SJSA1 (cell line): ENCODE results near the gene MBP. TPM values are rescaled to one million over a fixed set of nuclear protein-coding genes. Genes with fewer than 3 reads are reported as not detected.

Source experiments
- DNase-seq, 2 experiments: peaks; one replicate each; pipeline ENCODE4 v3.0.0-alpha.2; 2015 to 2020; ENCODE audit warnings: low spot score in 2 of 2, low read depth in 1 of 2
- H3K27ac ChIP-seq: fragments of 250-450 bp; sonication (Bioruptor Pico); 2 replicates; pipeline ENCODE4 v1.5.1; 2020; ENCODE audit warnings: mild to moderate bottlenecking, moderate library complexity
- H3K27me3 ChIP-seq: fragments of 250-450 bp; sonication (Bioruptor Pico); replicated peaks from 2 replicates; pipeline ENCODE4 v1.5.1; 2020; ENCODE audit warnings: mild to moderate bottlenecking, moderate library complexity
- H3K36me3 ChIP-seq: fragments of 250-450 bp; sonication (Bioruptor Pico); 2 replicates; pipeline ENCODE4 v1.5.1; 2020; ENCODE audit warnings: mild to moderate bottlenecking
- H3K4me1 ChIP-seq: fragments of 250-450 bp; sonication (Bioruptor Pico); replicated peaks from 2 replicates; pipeline ENCODE4 v1.6.1; 2021; ENCODE audit warnings: mild to moderate bottlenecking
- H3K4me3 ChIP-seq: fragments of 250-450 bp; sonication (Bioruptor Pico); 2 replicates; pipeline ENCODE4 v1.5.1; 2020; ENCODE audit warnings: mild to moderate bottlenecking
- H3K9me3 ChIP-seq: fragments of 250-450 bp; sonication (Bioruptor Pico); replicated peaks from 2 replicates; pipeline ENCODE4 v1.5.1; 2020; ENCODE audit warnings: mild to moderate bottlenecking
- total RNA-seq: library from RNA; depleted of rRNA; stranded (reverse); fragments of >200 nt; shearing (Covaris generic); gene quantifications from 2 replicates; pipeline ENCODE4 v1.2.3, GENCODE V29; 2014

Gene MBP
- total RNA-seq, 1 experiment from 2014 or later = not detected

DNA sequence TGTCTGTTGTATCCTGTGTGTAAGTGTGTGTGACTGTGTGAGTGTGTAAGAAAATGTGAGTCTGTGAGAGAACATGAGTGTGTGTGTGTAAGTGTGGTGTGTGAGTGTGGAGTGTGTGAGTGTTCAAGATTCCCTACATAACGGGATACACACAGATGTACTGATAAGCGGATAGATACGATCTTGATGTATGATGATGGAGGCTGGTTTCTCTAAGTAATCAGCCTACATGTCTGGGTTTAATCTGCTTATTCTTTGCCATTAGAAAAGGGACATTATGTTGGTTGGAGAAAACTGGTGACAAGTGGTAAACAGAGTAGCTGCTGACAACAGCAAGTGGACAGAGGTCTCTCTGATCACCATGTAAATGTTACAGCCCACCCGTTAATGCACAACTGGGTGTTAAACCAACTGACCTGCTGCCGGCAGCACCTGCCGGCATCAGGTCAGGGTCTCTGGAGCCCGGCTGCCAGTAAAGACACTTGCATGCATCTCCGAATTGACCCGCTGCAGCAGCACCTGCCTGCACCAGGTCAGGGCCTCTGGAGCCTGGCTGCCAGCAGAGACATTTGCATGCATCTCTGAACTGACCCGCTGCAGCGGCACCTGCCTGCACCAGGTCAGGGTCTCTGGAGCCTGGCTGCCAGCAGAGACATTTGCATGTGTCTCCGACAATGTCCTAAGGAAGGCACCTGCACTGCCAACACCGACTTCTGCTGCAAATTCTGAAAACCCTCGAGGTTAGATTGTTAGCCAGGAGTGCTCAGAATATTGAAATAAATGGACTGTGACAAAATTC is 87.5 kb downstream of the MBP start:
- Histone ChIP-seq H3K36me3 (no peaks in the 10 kb centered on the region), H3K9me3 (no peaks in the 10 kb centered on the region), H3K27ac (no peak overlapping the region), H3K27me3 (no peaks in the 10 kb centered on the region), H3K4me3 (no peak overlapping the region), H3K4me1 (no peaks in the 10 kb centered on the region)
- no peak for DNase-seq

DNA sequence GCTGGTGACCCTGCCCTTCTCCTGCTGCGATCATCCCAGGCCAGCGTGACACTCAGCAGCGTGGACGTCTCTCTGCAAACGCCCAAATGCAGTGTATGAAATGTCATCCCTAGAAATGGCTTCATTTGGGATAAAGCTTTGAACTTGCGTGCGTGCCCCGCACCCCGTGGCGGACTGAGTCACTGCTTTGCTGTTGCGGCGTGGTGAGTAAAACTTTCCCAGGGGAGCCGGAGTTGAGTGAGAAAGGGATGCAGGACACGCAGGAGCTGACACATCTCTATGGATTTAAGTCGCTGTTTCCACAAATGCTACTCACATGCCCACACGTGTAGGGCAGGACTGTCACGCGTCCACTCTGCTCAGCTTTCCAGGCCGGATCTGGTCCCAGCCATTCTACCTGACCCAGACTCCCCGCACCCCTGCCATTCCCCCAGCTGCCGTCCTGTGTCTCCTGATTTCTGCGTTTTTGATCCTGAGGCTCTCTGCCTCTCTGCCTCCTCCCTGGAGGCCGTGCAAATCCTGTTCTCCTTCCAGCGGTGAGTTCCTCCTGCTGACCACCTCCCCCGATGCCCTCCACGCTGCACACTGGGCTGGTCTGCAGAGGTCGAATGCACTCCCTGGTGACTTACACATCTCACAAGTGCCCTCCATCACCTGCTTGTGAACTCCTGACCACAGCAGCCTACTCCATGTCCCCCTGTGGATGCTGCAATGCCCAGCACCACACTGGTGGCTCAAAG is 88.9 kb downstream of the MBP start:
- Histone ChIP-seq H3K4me3 (no peak overlapping the region), H3K9me3 (no peaks in the 10 kb centered on the region), H3K4me1 (no peaks in the 10 kb centered on the region), H3K27me3 (no peaks in the 10 kb centered on the region), H3K36me3 (no peaks in the 10 kb centered on the region), H3K27ac (no peak overlapping the region)
- no peak for DNase-seq

DNA sequence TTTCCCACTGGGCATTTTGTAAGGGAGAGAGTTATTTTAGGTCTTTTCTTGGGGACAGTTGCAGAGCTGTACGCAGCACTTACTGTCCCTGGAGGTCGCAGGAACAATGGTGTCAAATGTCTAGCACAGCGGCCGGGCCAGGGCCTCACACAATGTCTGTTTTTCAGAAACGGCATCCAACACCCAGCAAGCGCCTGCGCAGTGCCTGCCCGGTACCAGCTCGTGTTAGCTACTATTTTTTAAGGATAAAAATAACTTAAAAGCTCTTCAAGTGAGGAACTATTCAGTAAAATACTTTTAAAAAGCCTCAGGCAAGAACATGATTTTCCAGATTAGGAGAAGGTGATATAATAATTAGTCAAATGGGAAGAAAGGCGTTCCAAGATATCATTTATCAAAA is 90.0 kb downstream of the MBP start:
- no peak for DNase-seq
- Histone ChIP-seq H3K9me3 (no peaks in the 10 kb centered on the region), H3K4me3 (no peak overlapping the region), H3K27me3 (no peaks in the 10 kb centered on the region), H3K27ac (no peak overlapping the region), H3K36me3 (no peaks in the 10 kb centered on the region), H3K4me1 (no peaks in the 10 kb centered on the region)

DNA sequence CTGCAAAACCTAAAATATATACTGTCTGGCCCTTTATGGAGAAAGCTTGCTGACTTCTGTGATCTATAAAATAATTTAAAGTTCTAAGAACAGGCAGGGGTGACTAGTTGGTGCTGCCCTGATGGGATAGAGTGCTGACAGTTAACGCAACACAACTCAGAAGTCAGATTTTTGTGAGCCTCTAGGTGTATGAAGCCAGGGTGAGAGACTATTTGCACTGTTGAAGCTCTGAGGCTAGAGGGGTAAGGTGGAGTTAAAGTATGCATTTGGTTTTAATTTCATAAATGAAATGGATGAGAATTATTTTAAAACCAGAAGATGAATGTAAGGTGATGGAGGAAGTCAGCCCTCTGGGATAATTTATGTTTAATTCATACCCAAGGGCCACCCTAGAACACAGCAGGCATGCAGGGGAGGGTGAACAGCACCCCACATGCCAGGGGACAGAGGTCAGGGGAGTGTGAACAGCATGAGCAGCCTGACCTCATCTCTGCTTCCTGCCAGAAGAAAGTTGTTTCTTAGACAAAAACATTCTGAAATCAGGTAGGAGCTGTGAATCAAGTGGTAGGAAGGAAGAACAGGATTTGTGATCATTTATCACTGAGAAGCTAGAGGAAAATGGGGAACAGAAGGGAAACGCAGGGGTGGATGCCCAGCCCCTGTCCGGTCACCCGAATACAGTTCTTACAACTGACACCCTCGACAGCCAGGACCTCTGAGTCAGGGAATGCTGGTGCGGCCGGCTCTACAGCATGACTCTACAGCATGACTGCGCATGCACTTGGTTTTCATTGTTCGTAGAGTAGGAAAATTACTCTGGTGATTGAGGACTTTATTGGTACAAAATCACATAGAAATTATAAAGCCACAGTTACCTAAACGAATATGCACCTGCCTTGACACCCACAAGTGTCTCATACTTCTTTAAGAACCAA is 93.1 kb downstream of the MBP start:
- no peaks in the 10 kb centered on the region for H3K9me3 ChIP-seq
- no peak overlapping the region for H3K27ac ChIP-seq
- H3K4me3 ChIP-seq = no peak overlapping the region
- H3K4me1 ChIP-seq = no peaks in the 10 kb centered on the region
- no peaks in the 10 kb centered on the region for H3K36me3 ChIP-seq
- no peaks in the 10 kb centered on the region for H3K27me3 ChIP-seq
- no peak for DNase-seq

DNA sequence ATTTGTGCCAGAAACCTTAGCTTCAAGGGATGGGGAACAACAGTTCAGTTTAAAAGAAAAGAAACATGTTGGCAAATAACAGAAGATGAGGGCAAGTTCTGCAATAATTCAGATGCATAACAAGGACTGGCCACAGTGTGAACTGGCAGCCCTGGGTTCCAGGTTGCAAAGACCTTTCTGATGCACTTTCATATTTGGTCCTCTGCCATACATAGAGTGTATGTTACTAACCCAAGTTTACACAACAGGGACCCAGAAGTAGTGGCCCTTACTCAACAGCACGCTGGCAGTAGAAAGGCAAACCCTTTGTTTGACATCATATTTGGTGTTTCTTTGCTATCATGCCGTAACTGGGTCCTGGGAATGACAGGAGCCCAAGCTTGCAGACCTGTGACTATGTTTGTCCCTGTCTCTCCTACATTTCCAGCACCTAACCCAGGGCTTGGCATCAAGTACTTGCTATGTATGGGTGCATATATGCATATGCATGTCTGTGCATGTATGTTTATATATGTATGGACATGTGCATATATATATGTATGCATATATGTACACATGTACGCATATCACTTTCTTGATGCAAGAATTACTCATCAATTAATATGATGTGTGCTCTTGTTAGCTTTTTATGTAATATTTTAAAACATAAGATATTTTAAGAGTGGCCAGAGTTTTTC is 94.3 kb downstream of the MBP start:
- Histone ChIP-seq H3K9me3 (no peaks in the 10 kb centered on the region), H3K27ac (no peak overlapping the region), H3K36me3 (no peaks in the 10 kb centered on the region), H3K4me1 (no peaks in the 10 kb centered on the region), H3K27me3 (no peaks in the 10 kb centered on the region), H3K4me3 (no peak overlapping the region)
- DNase-seq = no peak

DNA sequence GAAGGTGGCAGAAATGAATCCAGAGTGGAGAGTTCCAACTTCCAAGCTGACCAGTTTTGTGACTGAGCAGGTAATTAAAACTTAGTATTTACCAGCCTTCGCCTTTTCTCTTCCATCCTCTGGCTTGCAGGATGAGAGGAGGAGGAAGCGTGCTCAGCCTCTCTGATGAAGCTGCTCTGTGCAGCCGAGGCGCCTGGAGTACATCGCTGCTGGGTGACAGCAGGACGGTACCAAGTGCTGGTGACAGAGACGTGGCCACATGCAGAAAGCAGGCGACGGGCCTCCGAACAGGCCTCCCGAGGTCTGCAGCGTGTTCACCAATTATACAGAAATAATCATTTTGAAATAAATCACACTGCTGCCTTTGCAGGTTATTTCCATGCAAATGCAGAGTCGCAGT is 95.0 kb downstream of the MBP start:
- Histone ChIP-seq H3K4me1 (no peaks in the 10 kb centered on the region), H3K4me3 (no peak overlapping the region), H3K9me3 (no peaks in the 10 kb centered on the region), H3K27ac (no peak overlapping the region), H3K36me3 (no peaks in the 10 kb centered on the region), H3K27me3 (no peaks in the 10 kb centered on the region)
- no peak for DNase-seq

DNA sequence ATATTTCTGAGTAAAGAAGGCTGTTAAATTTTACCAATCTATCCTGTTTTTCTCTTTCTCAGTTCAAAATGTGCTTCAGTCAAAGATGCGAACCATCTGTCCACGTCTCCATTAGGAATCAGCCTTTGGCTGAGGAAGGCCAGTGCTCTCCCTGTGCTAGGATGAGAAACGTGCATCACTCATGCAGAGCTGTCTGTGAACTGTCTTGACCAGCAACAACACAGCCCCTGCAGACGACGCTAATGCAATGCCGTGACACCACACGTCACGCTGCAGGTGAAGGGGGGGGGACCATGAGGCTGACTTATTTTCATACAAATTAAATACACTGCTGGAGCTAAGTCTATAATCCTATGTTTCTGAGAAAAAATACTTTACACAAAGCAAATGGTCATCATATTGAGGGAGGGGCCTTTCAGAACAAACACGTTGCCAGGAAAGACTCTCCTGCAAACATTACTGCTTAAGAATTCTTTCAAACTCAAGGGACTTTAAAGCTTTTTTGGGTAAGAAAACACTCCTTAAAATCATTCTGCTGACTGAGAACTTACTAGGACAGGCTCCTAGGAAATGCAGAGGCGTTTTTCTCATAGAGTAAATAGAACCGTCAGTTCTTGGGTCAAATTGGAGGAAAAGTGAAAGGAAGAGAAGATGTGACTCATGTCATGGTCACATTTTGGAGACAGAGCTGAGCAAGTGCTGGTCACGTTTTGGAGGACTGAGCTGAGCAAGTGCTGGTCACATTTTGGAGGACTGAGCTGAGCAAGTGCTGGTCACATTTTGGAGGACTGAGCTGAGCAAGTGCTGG is 97.0 kb downstream of the MBP start:
- DNase-seq = no peak
- Histone ChIP-seq H3K4me1 (no peaks in the 10 kb centered on the region), H3K27me3 (no peaks in the 10 kb centered on the region)

DNA sequence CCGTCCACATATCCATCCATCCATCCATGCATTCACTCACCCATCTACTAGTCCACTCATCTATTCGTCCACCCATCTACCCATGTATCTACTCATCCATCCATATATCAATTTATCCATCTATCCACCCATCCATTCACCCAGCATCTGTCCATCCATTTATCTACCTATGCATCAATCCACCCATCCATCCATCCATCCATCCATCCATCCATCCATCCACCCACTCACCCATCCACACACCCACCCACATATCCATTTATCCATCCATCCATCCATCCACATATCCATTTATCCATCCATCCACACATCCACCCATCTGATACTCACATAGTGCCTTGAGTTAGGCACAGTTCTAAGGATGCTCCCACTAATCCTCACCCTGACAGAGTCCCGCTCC is 99.0 kb downstream of the MBP start:
- no peak overlapping the region for H3K27ac ChIP-seq
- H3K4me1 ChIP-seq = no peaks in the 10 kb centered on the region
- H3K27me3 ChIP-seq = no peaks in the 10 kb centered on the region
- H3K4me3 ChIP-seq = no peak overlapping the region
- DNase-seq = no peak
- no peaks in the 10 kb centered on the region for H3K36me3 ChIP-seq
- no peaks in the 10 kb centered on the region for H3K9me3 ChIP-seq

More for the DNA sequence above, 97.0 kb downstream of the MBP start:
- H3K27ac ChIP-seq = no peak overlapping the region
- no peaks in the 10 kb centered on the region for H3K9me3 ChIP-seq
- H3K4me3 ChIP-seq = no peak overlapping the region
- H3K36me3 ChIP-seq = no peaks in the 10 kb centered on the region

DNA sequence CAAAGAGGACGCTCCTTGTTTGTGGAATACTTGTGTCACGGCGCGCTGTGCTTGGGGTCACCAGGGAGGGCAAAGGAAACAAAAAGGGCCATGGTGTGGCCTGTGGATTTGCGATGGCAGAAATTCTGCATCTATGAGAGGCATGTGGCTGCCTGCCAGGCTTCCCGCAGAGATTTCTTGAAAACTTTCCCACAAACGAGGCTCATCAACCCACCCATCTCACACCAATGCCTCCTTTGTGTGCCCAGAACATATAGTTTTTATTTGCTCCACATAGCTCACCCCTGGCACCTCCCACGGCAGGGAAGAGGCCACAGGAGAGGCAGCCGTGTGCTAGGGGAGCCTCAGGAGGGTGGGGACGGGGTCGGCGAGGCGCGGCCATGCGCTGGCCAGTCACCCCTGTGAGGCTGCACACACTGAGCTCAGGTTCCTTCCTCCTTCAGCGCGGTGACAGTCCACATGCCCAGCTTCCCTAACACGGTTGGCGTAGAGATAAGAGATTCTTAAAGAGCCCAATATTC is 100.3 kb downstream of the MBP start:
- no peaks in the 10 kb centered on the region for H3K9me3 ChIP-seq
- H3K4me1 ChIP-seq = no peaks in the 10 kb centered on the region
- no peak overlapping the region for H3K4me3 ChIP-seq
- no peaks in the 10 kb centered on the region for H3K36me3 ChIP-seq
- H3K27me3 ChIP-seq = no peaks in the 10 kb centered on the region
- H3K27ac ChIP-seq = no peak overlapping the region
- DNase-seq = no peak

DNA sequence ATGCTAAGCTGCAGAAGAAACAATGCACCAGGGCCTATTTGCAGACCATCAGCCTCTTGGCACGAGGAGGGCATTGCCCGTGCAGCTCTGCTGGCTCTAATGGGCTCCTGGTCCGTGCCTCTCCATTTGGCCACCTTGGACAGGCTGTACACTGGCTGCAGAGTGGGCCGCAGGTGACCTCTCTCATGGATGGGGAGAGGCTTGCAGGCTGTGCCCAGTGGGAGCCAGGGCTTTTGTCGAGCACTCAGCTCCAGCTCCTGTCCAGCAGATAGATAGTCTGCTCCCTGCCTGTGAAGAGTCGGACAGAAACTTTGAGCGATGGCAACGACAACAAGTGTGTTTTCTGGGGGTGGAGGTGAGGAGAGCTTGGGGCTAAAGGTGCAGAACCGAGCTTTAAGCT is 100.9 kb downstream of the MBP start:
- no peak for DNase-seq
- no peaks in the 10 kb centered on the region for H3K36me3 ChIP-seq
- H3K9me3 ChIP-seq = no peaks in the 10 kb centered on the region
- no peak overlapping the region for H3K4me3 ChIP-seq
- no peak overlapping the region for H3K27ac ChIP-seq
- no peaks in the 10 kb centered on the region for H3K27me3 ChIP-seq
- no peaks in the 10 kb centered on the region for H3K4me1 ChIP-seq

DNA sequence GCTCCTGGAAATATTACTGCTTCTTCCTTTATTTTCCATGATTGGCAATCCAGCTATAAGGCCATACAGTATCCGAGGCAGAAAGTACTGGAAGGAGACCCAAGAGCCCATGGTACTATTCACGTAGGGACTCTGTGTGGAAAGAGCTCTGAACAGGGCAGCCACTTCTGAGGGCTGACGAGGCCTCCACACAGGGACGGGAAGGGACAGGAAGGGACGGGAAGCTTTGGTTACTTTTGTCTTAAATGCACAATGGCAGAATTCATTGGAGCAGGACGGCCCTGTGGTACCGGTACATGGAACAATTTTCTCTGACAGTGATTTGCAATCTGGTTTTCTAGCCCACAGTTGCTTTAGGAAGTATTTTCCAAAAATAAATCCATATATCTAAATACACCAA is 102.4 kb downstream of the MBP start:
- no peak overlapping the region for H3K4me3 ChIP-seq
- H3K36me3 ChIP-seq = no peaks in the 10 kb centered on the region
- no peak overlapping the region for H3K27ac ChIP-seq
- no peak for DNase-seq
- no peaks in the 10 kb centered on the region for H3K4me1 ChIP-seq
- H3K9me3 ChIP-seq = no peaks in the 10 kb centered on the region
- H3K27me3 ChIP-seq = no peaks in the 10 kb centered on the region

DNA sequence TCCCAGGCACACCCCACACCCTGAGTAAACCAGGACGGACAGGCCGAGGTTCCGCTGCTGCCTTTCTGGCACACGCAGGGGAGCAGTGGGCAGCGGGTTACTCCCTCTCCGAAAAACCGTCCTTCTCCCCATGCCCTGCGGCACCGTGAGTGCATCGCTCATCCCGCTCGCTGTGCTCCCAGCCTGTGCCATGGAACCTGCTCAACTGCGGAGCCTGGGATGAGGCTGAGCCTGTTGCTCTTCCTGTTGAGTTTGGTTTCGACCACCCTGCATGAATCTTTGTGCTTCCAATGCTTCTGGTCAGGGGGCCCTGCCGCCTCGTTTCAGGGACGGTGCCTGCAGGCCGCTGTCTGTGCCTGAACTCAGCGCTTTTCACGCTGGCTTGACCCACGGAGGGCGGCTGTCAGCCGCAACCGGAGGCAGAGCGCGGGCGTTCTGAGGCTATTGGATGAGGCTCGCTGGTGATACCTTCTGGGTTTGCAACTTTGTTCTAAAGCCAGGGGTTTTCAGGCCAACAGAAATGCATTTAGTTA is 106.7 kb downstream of the MBP start:
- DNase-seq = no peak
- Histone ChIP-seq H3K4me3 (no peak overlapping the region), H3K4me1 (no peaks in the 10 kb centered on the region), H3K27ac (no peak overlapping the region), H3K36me3 (no peaks in the 10 kb centered on the region), H3K27me3 (no peaks in the 10 kb centered on the region), H3K9me3 (no peaks in the 10 kb centered on the region)
